GM12878 (cell line): ENCODE measurements around the gene HEG1. TPM values are rescaled to one million over a fixed set of nuclear protein-coding genes. Genes with fewer than 3 reads are reported as not detected.

Source experiments
- ATAC-seq: fragments of 200-7000 bp; cut with Tn5 transposase; 3 replicates; pipeline ENCODE4 v1.9.1; 2020; ENCODE audit warnings: mild to moderate bottlenecking, moderate library complexity
- BruUV-seq: library from RNA; stranded (reverse); fragments of 400-500 nt; replicated peaks from 2 replicates; lab custom pipeline; 2021; lab: Mats Ljungman, UMichigan
- CTCF ChIA-PET: fragments of 300-600 bp; sonication (Branson Sonifier 250); formaldehyde crosslinking; extraction: SDS; loops from one replicate; lab custom pipeline; 2021; ENCODE audit warnings: inconsistent platforms; lab: Yijun Ruan, JAX
- POLR2A ChIA-PET: fragments of 350-600 bp; formaldehyde crosslinking; extraction: SDS; loops from one replicate; lab custom pipeline; 2021; ENCODE audit warnings: inconsistent platforms; lab: Charles Lee
- RAD21 ChIA-PET: fragments of 300-600 bp; sonication (Branson Sonifier 250); formaldehyde crosslinking; loops from one replicate; lab custom pipeline; 2023; ENCODE audit warnings: antibody characterized with exemption; ENCODE audit not compliant: unreplicated experiment; lab: Charles Lee
- SMC1A ChIA-PET: fragments of 300-600 bp; sonication (Branson Sonifier 250); formaldehyde crosslinking; loops from one replicate; lab custom pipeline; 2023; ENCODE audit not compliant: unreplicated experiment, uncharacterized antibody; lab: Charles Lee
- DNase-seq: peaks from one replicate; pipeline ENCODE4 v3.0.0-alpha.2; 2011; ENCODE audit warnings: low read depth, low spot score
- FAIRE-seq: peaks from 3 replicates; lab custom pipeline; 2011; peaks lifted over from hg19 to GRCh38; lab: Jason Lieb, UNC
- H2AFZ ChIP-seq: 2 replicates; pipeline ENCODE4 v1.6.0; 2011; ENCODE audit warnings: low read depth, low read length, control low read depth; ENCODE audit not compliant: control insufficient read depth
- H3K27ac ChIP-seq: 2 replicates; pipeline ENCODE4 v1.5.1; 2011; ENCODE audit warnings: control low read depth; ENCODE audit not compliant: control insufficient read depth, insufficient read depth
- H3K27me3 ChIP-seq, 2 experiments: replicated peaks in 1 of 2; 2 replicates each; pipeline versions ENCODE4 v1.6.0 to v1.6.1; 2011; ENCODE audit warnings: low read length in 1 of 2; ENCODE audit not compliant: control insufficient read depth in 2 of 2, insufficient read depth in 2 of 2
- H3K36me3 ChIP-seq, 2 experiments: 2 replicates each; pipeline ENCODE4 v1.5.1; 2011; ENCODE audit warnings: low read length in 1 of 2; ENCODE audit not compliant: control insufficient read depth in 2 of 2, insufficient read depth in 2 of 2
- H3K4me1 ChIP-seq: 2 replicates; pipeline ENCODE4 v1.6.1; 2011; ENCODE audit warnings: mild to moderate bottlenecking, low read length, moderate library complexity, mixed read lengths; ENCODE audit not compliant: control insufficient read depth, insufficient read depth
- H3K4me2 ChIP-seq: 2 replicates; pipeline ENCODE4 v1.6.0; 2011; ENCODE audit warnings: control low read depth; ENCODE audit not compliant: control insufficient read depth, insufficient read depth
- H3K4me3 ChIP-seq: fragments of 200-600 bp; sonication (generic); 2 replicates; pipeline ENCODE4 v1.5.1; 2016
- H3K79me2 ChIP-seq: 2 replicates; pipeline ENCODE4 v1.6.0; 2011; ENCODE audit warnings: low read length; ENCODE audit not compliant: control insufficient read depth, insufficient read depth
- H3K9ac ChIP-seq: 2 replicates; pipeline ENCODE4 v1.8.0; 2011; ENCODE audit warnings: low read length, control low read depth, mixed read lengths; ENCODE audit not compliant: control insufficient read depth, insufficient read depth
- H3K9me3 ChIP-seq: replicated peaks from 3 replicates; pipeline ENCODE4 v1.5.1; 2011; ENCODE audit warnings: mild to moderate bottlenecking, low read length; ENCODE audit not compliant: control insufficient read depth, insufficient read depth
- H4K20me1 ChIP-seq: 2 replicates; pipeline ENCODE4 v1.6.0; 2011; ENCODE audit not compliant: control insufficient read depth, insufficient read depth
- BHLHE40 ChIP-seq, 2 experiments: fragments of 450-650 bp in 1 of 2; IDR thresholded peaks; 2 replicates each; pipeline ENCODE4 v1.6.1; 2011 to 2017; ENCODE audit warnings: low read depth in 2 of 2, borderline replicate concordance in 1 of 2, improper control_type of control experiment in 1 of 2, low read length in 1 of 2, mild to moderate bottlenecking in 1 of 2
- BRCA1 ChIP-seq: IDR thresholded peaks from 2 replicates; pipeline ENCODE4 v1.6.1; 2011; ENCODE audit warnings: low read depth, low read length, improper control_type of control experiment
- ELK1 ChIP-seq: IDR thresholded peaks from 2 replicates; pipeline ENCODE4 v1.6.1; 2012; ENCODE audit warnings: low read depth, low read length, improper control_type of control experiment
- FOXK2 ChIP-seq: fragments of 450-650 bp; IDR thresholded peaks from 2 replicates; pipeline ENCODE4 v1.6.1; 2017; ENCODE audit warnings: mild to moderate bottlenecking, moderate library complexity
- GATAD2B ChIP-seq: fragments of 450-650 bp; conservative IDR thresholded peaks from 2 replicates; pipeline ENCODE4 v1.6.1; 2017; ENCODE audit warnings: low read depth, mild to moderate bottlenecking, moderate library complexity
- MTA3 ChIP-seq: IDR thresholded peaks from 2 replicates; pipeline ENCODE4 v1.6.1; 2012; ENCODE audit warnings: low read length, inconsistent platforms, borderline replicate concordance
- NFXL1 ChIP-seq: fragments of 450-650 bp; IDR thresholded peaks from 2 replicates; pipeline ENCODE4 v1.6.1; 2017; ENCODE audit warnings: antibody characterized with exemption, mild to moderate bottlenecking, borderline replicate concordance
- NR2C1 ChIP-seq: fragments of 450-650 bp; IDR thresholded peaks from 2 replicates; pipeline ENCODE4 v1.6.1; 2017; ENCODE audit warnings: antibody characterized with exemption, mild to moderate bottlenecking, moderate library complexity
- RAD51 ChIP-seq: fragments of 450-650 bp; IDR thresholded peaks from 2 replicates; pipeline ENCODE4 v1.6.1; 2016; ENCODE audit warnings: moderate library complexity, mild to moderate bottlenecking, inconsistent platforms
- SMC3 ChIP-seq: IDR thresholded peaks from 2 replicates; pipeline ENCODE4 v1.6.1; 2011; ENCODE audit warnings: low read length, improper control_type of control experiment, borderline replicate concordance
- STAT1 ChIP-seq: fragments of 450-650 bp; conservative IDR thresholded peaks from 2 replicates; pipeline ENCODE4 v1.6.1; 2014; ENCODE audit warnings: antibody characterized with exemption, mild to moderate bottlenecking
- SUZ12 ChIP-seq: fragments of 200-600 bp; sonication (generic); IDR thresholded peaks from one replicate; pipeline ENCODE4 v1.6.1; 2018; ENCODE audit warnings: antibody characterized with exemption, mild to moderate bottlenecking; ENCODE audit not compliant: unreplicated experiment
- YBX1 ChIP-seq: fragments of 450-650 bp; IDR thresholded peaks from 2 replicates; pipeline ENCODE4 v1.6.1; 2016; ENCODE audit warnings: antibody characterized with exemption
- ZNF217 ChIP-seq: fragments of 450-650 bp; IDR thresholded peaks from 2 replicates; pipeline ENCODE4 v1.6.1; 2017; ENCODE audit warnings: antibody characterized with exemption, mild to moderate bottlenecking
- ZNF384 ChIP-seq: IDR thresholded peaks from 2 replicates; pipeline ENCODE4 v1.6.1; 2012; ENCODE audit warnings: low read depth, mild to moderate bottlenecking, low read length, improper control_type of control experiment, borderline replicate concordance
- WGBS: methylation state at CpG from one replicate; pipeline ENCODE4 v1.1.6; 2016; ENCODE audit warnings: low lambda C conversion rate; ENCODE audit not compliant: insufficient replicate concordance, insufficient coverage; ENCODE audit errors: missing lambda C conversion rate; 5-methylcytosine and 5-hydroxymethylcytosine counted together
- in situ Hi-C: fragments of 300-500 bp; cut with MboI; formaldehyde crosslinking; loops from 9 replicates; pipeline ENCODE4 v1.14.3; 2018; ENCODE audit warnings: mixed read lengths
- intact Hi-C: fragments of 100-400 bp; cut with micrococcal nuclease; formaldehyde crosslinking; loops from one replicate; pipeline ENCODE4 v1.14.2; 2022; ENCODE audit not compliant: unreplicated experiment
- polyA plus RNA-seq, 11 experiments: library from polyadenylated mRNA; depleted of rRNA in 4 of 11; unstranded in 6 of 11; stranded (reverse) in 5 of 11; fragments of >200 nt; fragmentation: Nextera tagmentation in 4 of 11; fragmentation: Illumina TruSeq in 1 of 11; extraction: Ambion mirVana in 4 of 11; extraction: Trizol in 1 of 11; gene quantifications; 1 replicate in 1 of 11; 2 replicates in 10 of 11; pipeline versions ENCODE4 v1.2.1 to v1.2.3, GENCODE V29; 2011 to 2016; ENCODE audit warnings: inconsistent platforms in 2 of 11, missing spikeins in 2 of 11, low read depth in 1 of 11
- total RNA-seq, 4 experiments: library from RNA; depleted of rRNA in 3 of 4; stranded (reverse); fragments of >200 nt in 3 of 4; fragmentation: Illumina TruSeq in 1 of 4; extraction: Trizol in 1 of 4; gene quantifications; 2 replicates each; pipeline versions ENCODE4 v1.2.1 to v1.2.3, GENCODE V29; 2013 to 2021

The HEG1 gene
- total and polyA plus RNA-seq, 10 of the 15 experiments (the other 5 are each of a cell fraction or from before 2014, with no cell fraction given) = 2.2 to 32.1 (median 7.6) TPM

GRCh38 chr3:125058959-125059358 is 3.2 kb upstream of the HEG1 start:
- DNase-seq (no peak), ATAC-seq (no peak), FAIRE-seq (no peak)
- no peak overlapping the region for H3K9ac ChIP-seq
- H3K4me3 ChIP-seq = no peak overlapping the region
- no peak overlapping the region for H3K27ac ChIP-seq
- ChIA-PET CTCF (interaction anchor here (1.2 kb wide), 1 partner anchor 63 kb away, joined by 3 read pairs; no protein-coding TSS in a partner anchor), SMC1A (interaction anchor here (1.0 kb wide), 1 partner anchor 12 kb away, joined by 3 read pairs; no protein-coding TSS in a partner anchor), POLR2A (no interaction called here), RAD21 (no interaction called here)
- TF ChIP-seq FOXK2 (no peak), BHLHE40 (IDR thresholded peaks at IDR 0.05; ENCODE audit: borderline replicate concordance in 1 of 2, low read depth in 2 of 2, low read length in 1 of 2) (no peak), NR2C1 (no peak), MTA3 (no peak), YBX1 (no peak), ELK1 (no peak), SMC3 (no peak)
- no peaks in the 10 kb centered on the region for H3K9me3 ChIP-seq
- no peak overlapping the region for H2AFZ ChIP-seq
- BruUV-seq = no TSS peak
- 98% methylated on average over 3 of the region's 3 CpGs for WGBS
- intact Hi-C loops = no loop called here
- no peaks in the 10 kb centered on the region; a peak in 2 of 4 replicates for H3K27me3 ChIP-seq
- no peaks in the 10 kb centered on the region for H3K36me3 ChIP-seq
- no peaks in the 10 kb centered on the region for H4K20me1 ChIP-seq
- H3K79me2 ChIP-seq = peaks cover 15% of the 10 kb centered on the region
- in situ Hi-C loops = no loop called here
- peaks cover 1% of the 10 kb centered on the region for H3K4me1 ChIP-seq
- no peak overlapping the region for H3K4me2 ChIP-seq

- Histone ChIP-seq H3K4me2 (no peak overlapping the region), H3K27ac (no peak overlapping the region), H3K9me3 (no peaks in the 10 kb centered on the region), H3K4me1 (peaks cover 6% of the 10 kb centered on the region), H3K27me3 (no peaks in the 10 kb centered on the region; a peak in 2 of 4 replicates), H3K4me3 (no peak overlapping the region), H4K20me1 (no peaks in the 10 kb centered on the region), H2AFZ (no peak overlapping the region), H3K36me3 (no peaks in the 10 kb centered on the region), H3K9ac (no peak overlapping the region), H3K79me2 (peaks cover 19% of the 10 kb centered on the region)
- ATAC-seq (no peak), FAIRE-seq (no peak), DNase-seq (no peak)
- WGBS = 88% methylated on average over 3 of the region's 3 CpGs
- SMC1A ChIA-PET = interaction anchor here (1.0 kb wide), 1 partner anchor 12 kb away, joined by 3 read pairs; no protein-coding TSS in a partner anchor
- RAD21 ChIA-PET = no interaction called here
- in situ Hi-C loops = no loop called here
- TF ChIP-seq NFXL1 (no peak), STAT1 (no peak), ZNF384 (no peak), BRCA1 (no peak), ZNF217 (no peak), RAD51 (no peak), GATAD2B (no peak), SUZ12 (no peak)
- POLR2A ChIA-PET = no interaction called here
- CTCF ChIA-PET = interaction anchor here (1.2 kb wide), 1 partner anchor 63 kb away, joined by 3 read pairs; no protein-coding TSS in a partner anchor
- no TSS peak for BruUV-seq
- intact Hi-C loops = no loop called here
Observed at GRCh38 chr3:125058529-125058928, 2.7 kb upstream of the HEG1 start.
